Caco-2 (cell line): ENCODE measurements around the gene CGNL1. TPM values are rescaled to one million over a fixed set of nuclear protein-coding genes. Genes with fewer than 3 reads are reported as not detected.

ENCODE experiments used
- BruUV-seq: library from RNA; stranded (reverse); fragments of 400-500 nt; replicated peaks from 2 replicates; lab custom pipeline; 2021; lab: Mats Ljungman, UMichigan
- CTCF ChIA-PET: fragments of 300-600 bp; sonication (Branson Sonifier 250); formaldehyde crosslinking; loops from one replicate; lab custom pipeline; 2022; ENCODE audit warnings: antibody characterized with exemption; lab: Charles Lee
- POLR2A ChIA-PET: fragments of 300-600 bp; sonication (Branson Sonifier 250); formaldehyde crosslinking; loops from one replicate; lab custom pipeline; 2022; ENCODE audit warnings: antibody characterized with exemption; lab: Charles Lee
- DNase-seq, 2 experiments: peaks; one replicate each; pipeline versions ENCODE4 v3.0.0 to v3.0.0-alpha.2; 2020 to 2022
- H3K27me3 ChIP-seq: replicated peaks from 2 replicates; pipeline ENCODE4 v1.6.0; 2011; ENCODE audit warnings: low read length; ENCODE audit not compliant: control insufficient read depth, insufficient read depth
- H3K36me3 ChIP-seq: 2 replicates; pipeline ENCODE4 v1.5.1; 2011; ENCODE audit warnings: low read length; ENCODE audit not compliant: control insufficient read depth, insufficient read depth
- H3K4me1 ChIP-seq: fragments of 250-450 bp; sonication (Bioruptor Pico); 2 replicates; pipeline ENCODE4 v1.5.1; 2020; ENCODE audit warnings: mild to moderate bottlenecking
- H3K4me3 ChIP-seq: 2 replicates; pipeline ENCODE4 v1.5.1; 2011; ENCODE audit warnings: low read depth, mild to moderate bottlenecking, control low read depth, low read length
- H3K9me3 ChIP-seq: fragments of 250-450 bp; sonication (Bioruptor Pico); 2 replicates; pipeline ENCODE4 v1.5.1; 2020; ENCODE audit warnings: mild to moderate bottlenecking, moderate library complexity
- H3K27ac Mint-ChIP-seq: one replicate; pipeline ENCODE4 v1.8.0; 2022; ENCODE audit warnings: mixed read lengths; ENCODE audit not compliant: unreplicated experiment
- H3K27me3 Mint-ChIP-seq: one replicate; pipeline ENCODE4 v1.8.0; 2022; ENCODE audit warnings: mixed read lengths; ENCODE audit not compliant: insufficient read depth, unreplicated experiment
- H3K36me3 Mint-ChIP-seq: one replicate; pipeline ENCODE4 v1.8.0; 2022; ENCODE audit warnings: mild to moderate bottlenecking, mixed read lengths; ENCODE audit not compliant: insufficient read depth, unreplicated experiment
- H3K4me1 Mint-ChIP-seq: one replicate; pipeline ENCODE4 v1.8.0; 2022; ENCODE audit warnings: low read depth, mixed read lengths; ENCODE audit not compliant: unreplicated experiment
- H3K4me3 Mint-ChIP-seq: one replicate; pipeline ENCODE4 v1.8.0; 2022; ENCODE audit warnings: mild to moderate bottlenecking, moderate library complexity, mixed read lengths; ENCODE audit not compliant: unreplicated experiment
- H3K9me3 Mint-ChIP-seq: one replicate; pipeline ENCODE4 v1.8.0; 2022; ENCODE audit warnings: mixed read lengths; ENCODE audit not compliant: unreplicated experiment
- CTCF ChIP-seq, 2 experiments: fragments of 200-600 bp in 1 of 2; IDR thresholded peaks; 1 replicate in 1 of 2; 2 replicates in 1 of 2; pipeline versions ENCODE4 v1.5.1 to v1.8.0; 2011 to 2022; ENCODE audit warnings: antibody characterized with exemption in 1 of 2, control low read depth in 1 of 2, inconsistent platforms in 1 of 2, low read depth in 1 of 2, low read length in 1 of 2, mild to moderate bottlenecking in 1 of 2, moderate library complexity in 1 of 2; ENCODE audit not compliant: insufficient read depth in 1 of 2, severe bottlenecking in 1 of 2, unreplicated experiment in 1 of 2
- intact Hi-C: fragments of 100-400 bp; cut with micrococcal nuclease; formaldehyde crosslinking; loops from one replicate; pipeline ENCODE4 v1.10.0; 2022; ENCODE audit not compliant: unreplicated experiment
- total RNA-seq: library from RNA; stranded (reverse); gene quantifications from 2 replicates; pipeline ENCODE4 v1.2.3, GENCODE V29; 2022

CGNL1 gene
- total RNA-seq, 1 experiment from 2014 or later, result 8.3 TPM

DNA sequence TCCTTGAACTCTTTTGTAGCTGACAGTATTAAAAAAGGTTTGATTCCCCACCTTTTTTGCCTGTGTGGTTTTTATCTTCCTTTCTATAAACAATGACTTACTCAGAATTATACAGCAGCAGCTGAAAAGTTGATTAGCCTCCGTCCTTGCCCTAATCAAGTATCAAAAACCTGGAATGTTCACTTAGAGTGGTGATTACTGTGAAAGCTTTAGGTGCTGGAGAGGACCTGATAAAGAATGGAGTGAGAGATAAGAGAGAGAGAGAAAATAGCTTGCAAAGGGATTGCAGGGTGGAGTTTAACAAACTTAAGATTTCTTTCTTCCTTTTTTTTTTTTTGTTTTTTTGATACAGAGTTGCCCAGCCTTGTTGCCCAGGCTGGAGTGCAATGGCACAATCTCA, 6.7 kb downstream of the CGNL1 start:
- Histone ChIP-seq H3K27me3 (no peaks in the 10 kb centered on the region), H3K4me3 (no peak overlapping the region), H3K9me3 (no peaks in the 10 kb centered on the region), H3K36me3 (no peaks in the 10 kb centered on the region), H3K4me1 (peaks cover 28% of the 10 kb centered on the region)
- intact Hi-C loops, result no loop called here
- ChIA-PET CTCF (interaction anchor here (0.6 to 1.1 kb wide), 4 partner anchors 38 to 1138 kb away, joined by 3 to 4 read pairs (median 3); no protein-coding TSS in a partner anchor), POLR2A (no interaction called here)
- H3K9me3 Mint-ChIP-seq, result no peaks in the 10 kb centered on the region
- DNase-seq, result no peak
- H3K4me3 Mint-ChIP-seq, result no peak overlapping the region
- H3K36me3 Mint-ChIP-seq, result no peaks in the 10 kb centered on the region
- H3K27ac Mint-ChIP-seq, result no peak overlapping the region
- TF ChIP-seq CTCF (IDR thresholded peaks at IDR 0.05; ENCODE audit: insufficient read depth in 1 of 2, low read depth in 1 of 2, low read length in 1 of 2, severe bottlenecking in 1 of 2, unreplicated experiment in 1 of 2), result no peak
- H3K4me1 Mint-ChIP-seq, result peaks cover 39% of the 10 kb centered on the region
- BruUV-seq, result no TSS peak
- no peaks in the 10 kb centered on the region for H3K27me3 Mint-ChIP-seq

DNA sequence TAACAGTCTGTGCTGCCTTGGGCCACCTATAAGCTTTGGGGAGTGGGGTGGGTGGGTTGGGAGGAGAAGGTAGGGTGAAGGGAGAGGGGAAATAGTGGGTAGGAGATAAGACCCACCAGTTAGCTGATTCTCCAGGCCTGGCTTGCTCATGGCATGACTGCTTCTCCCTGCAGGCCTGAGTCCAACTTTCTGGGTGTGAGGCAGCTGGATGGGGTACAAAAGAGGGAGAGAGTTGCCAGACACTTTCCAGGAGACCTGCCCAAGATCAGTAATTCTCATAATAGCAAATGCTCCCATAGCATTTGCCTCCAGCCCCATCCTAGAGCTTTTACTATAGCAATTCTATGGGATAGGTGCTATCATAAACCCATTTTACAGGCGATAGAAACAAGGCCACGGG, 7.7 kb downstream of the CGNL1 start:
- Histone ChIP-seq H3K4me3 (no peak overlapping the region), H3K9me3 (no peaks in the 10 kb centered on the region), H3K36me3 (no peaks in the 10 kb centered on the region), H3K27me3 (no peaks in the 10 kb centered on the region), H3K4me1 (peaks cover 28% of the 10 kb centered on the region)
- no TSS peak for BruUV-seq
- H3K27me3 Mint-ChIP-seq, result no peaks in the 10 kb centered on the region
- no peak for DNase-seq
- no peaks in the 10 kb centered on the region for H3K36me3 Mint-ChIP-seq
- H3K27ac Mint-ChIP-seq, result no peak overlapping the region
- H3K9me3 Mint-ChIP-seq, result no peaks in the 10 kb centered on the region
- no peak overlapping the region for H3K4me3 Mint-ChIP-seq
- intact Hi-C loops, result no loop called here
- TF ChIP-seq CTCF (IDR thresholded peaks at IDR 0.05; ENCODE audit: insufficient read depth in 1 of 2, low read depth in 1 of 2, low read length in 1 of 2, severe bottlenecking in 1 of 2, unreplicated experiment in 1 of 2), result no peak
- H3K4me1 Mint-ChIP-seq, result peaks cover 34% of the 10 kb centered on the region
- CTCF ChIA-PET, result interaction anchor here (1.1 kb wide), 1 partner anchor 158 kb away, joined by 3 read pairs; no protein-coding TSS in a partner anchor
- POLR2A ChIA-PET, result no interaction called here

GRCh38 chr15:57384816-57385215, 8.5 kb downstream of the CGNL1 start:
- no peak overlapping the region for H3K27ac Mint-ChIP-seq
- no peak for DNase-seq

More at GRCh38 chr15:57384816-57385215, 8.5 kb downstream of the CGNL1 start:
- no peaks in the 10 kb centered on the region for H3K9me3 Mint-ChIP-seq
- no peaks in the 10 kb centered on the region for H3K27me3 Mint-ChIP-seq
- CTCF ChIA-PET, result no interaction called here
- H3K4me1 Mint-ChIP-seq, result peaks cover 29% of the 10 kb centered on the region
- H3K9me3 ChIP-seq, result no peaks in the 10 kb centered on the region
- no TSS peak for BruUV-seq
- no peaks in the 10 kb centered on the region for H3K36me3 Mint-ChIP-seq
- no peak overlapping the region for H3K4me3 Mint-ChIP-seq
- intact Hi-C loops, result no loop called here
- no peak overlapping the region for H3K4me3 ChIP-seq
- H3K36me3 ChIP-seq, result no peaks in the 10 kb centered on the region
- H3K4me1 ChIP-seq, result peaks cover 28% of the 10 kb centered on the region
- no peak for TF ChIP-seq CTCF (IDR thresholded peaks at IDR 0.05; ENCODE audit: insufficient read depth in 1 of 2, low read depth in 1 of 2, low read length in 1 of 2, severe bottlenecking in 1 of 2, unreplicated experiment in 1 of 2)
- H3K27me3 ChIP-seq, result no peaks in the 10 kb centered on the region
- POLR2A ChIA-PET, result no interaction called here
